ENCODE data around the gene CD200R1L.

Gene CD200R1L

GRCh38 chr3:112818289-112818688, 28.4 kb downstream of the CD200R1L start:
- DNase-seq (ENCODE audit: low read depth) = no peak

GRCh38 chr3:112817797-112818196, 28.9 kb downstream of the CD200R1L start:
- no peak for DNase-seq (ENCODE audit: low read depth)

GRCh38 chr3:112817271-112817670, 29.4 kb downstream of the CD200R1L start:
- DNase-seq (ENCODE audit: low read depth) = no peak

GRCh38 chr3:112815981-112816380, 30.7 kb downstream of the CD200R1L start:
- DNase-seq (ENCODE audit: low read depth) = no peak

GRCh38 chr3:112814266-112814665, 32.4 kb downstream of the CD200R1L start:
- DNase-seq (ENCODE audit: low read depth) = no peak

GRCh38 chr3:112813723-112814171, 32.9 kb downstream of the CD200R1L start:
- no peak for DNase-seq (ENCODE audit: low read depth)

- no peak for DNase-seq (ENCODE audit: low read depth)
Measured at GRCh38 chr3:112813016-112813415, 33.6 kb downstream of the CD200R1L start.

GRCh38 chr3:112811917-112812660, 34.6 kb downstream of the CD200R1L start:
- no peak for DNase-seq (ENCODE audit: low read depth)

- DNase-seq (ENCODE audit: low read depth) = no peak
Measured at GRCh38 chr3:112811131-112811884, 35.4 kb downstream of the CD200R1L start.

- DNase-seq (ENCODE audit: low read depth) = no peak
Measured at GRCh38 chr3:112810561-112810960, 36.1 kb downstream of the CD200R1L start.

- DNase-seq (ENCODE audit: low read depth) = no peak
Measured at GRCh38 chr3:112808136-112808535, 38.5 kb downstream of the CD200R1L start.

GRCh38 chr3:112807685-112808084, 39.0 kb downstream of the CD200R1L start:
- DNase-seq (ENCODE audit: low read depth) = no peak

GRCh38 chr3:112806903-112807302, 39.8 kb downstream of the CD200R1L start:
- no peak for DNase-seq (ENCODE audit: low read depth)

GRCh38 chr3:112805126-112805525, 41.5 kb downstream of the CD200R1L start:
- DNase-seq (ENCODE audit: low read depth) = no peak

- DNase-seq (ENCODE audit: low read depth) = no peak
Measured at GRCh38 chr3:112804021-112804420, 42.6 kb downstream of the CD200R1L start.

- DNase-seq (ENCODE audit: low read depth) = no peak
Measured at GRCh38 chr3:112803467-112803866, 43.2 kb downstream of the CD200R1L start.

GRCh38 chr3:112802338-112802737, 44.3 kb downstream of the CD200R1L start:
- no peak for DNase-seq (ENCODE audit: low read depth)

GRCh38 chr3:112799946-112800345, 46.7 kb downstream of the CD200R1L start:
- no peak for DNase-seq (ENCODE audit: low read depth)

GRCh38 chr3:112794622-112795172, 52.0 kb downstream of the CD200R1L start:
- no peak for DNase-seq (ENCODE audit: low read depth)

- no peak for DNase-seq (ENCODE audit: low read depth)
Measured at GRCh38 chr3:112793326-112794081, 53.2 kb downstream of the CD200R1L start.

GRCh38 chr3:112791736-112792135, 54.9 kb downstream of the CD200R1L start:
- DNase-seq (ENCODE audit: low read depth) = no peak

GRCh38 chr3:112789787-112790186, 56.9 kb downstream of the CD200R1L start:
- DNase-seq (ENCODE audit: low read depth) = no peak
